Endothelial cell of umbilical vein (primary cell): ENCODE results near the gene DLST. TPM values are rescaled to one million over a fixed set of nuclear protein-coding genes. Genes with fewer than 3 reads are reported as not detected.

Source experiments
- BruUV-seq: library from RNA; stranded (reverse); fragments of 400-500 nt; replicated peaks from 2 replicates; lab custom pipeline; 2021; lab: Mats Ljungman, UMichigan
- CTCF ChIA-PET: fragments of 300-600, 350-600 bp; sonication (Branson Sonifier 250); formaldehyde crosslinking; loops from one replicate; lab custom pipeline; 2021; ENCODE audit warnings: antibody characterized with exemption, inconsistent platforms; lab: Charles Lee
- POLR2A ChIA-PET: fragments of 300-600, 350-600 bp; sonication (Branson Sonifier 250); formaldehyde crosslinking; loops from one replicate; lab custom pipeline; 2021; ENCODE audit warnings: antibody characterized with exemption, inconsistent platforms; lab: Charles Lee
- DNase-seq: peaks from one replicate; pipeline ENCODE4 v3.0.0-alpha.2; 2011; ENCODE audit warnings: low read depth, low spot score
- FAIRE-seq: peaks from 2 replicates; lab custom pipeline; 2011; peaks lifted over from hg19 to GRCh38; lab: Jason Lieb, UNC
- H2AFZ ChIP-seq: 2 replicates; pipeline ENCODE4 v1.6.0; 2012; ENCODE audit warnings: low read depth, low read length, control low read depth, inconsistent platforms
- H3K27ac ChIP-seq: 2 replicates; pipeline ENCODE4 v1.5.1; 2011; ENCODE audit warnings: low read depth, mild to moderate bottlenecking, control low read depth, low read length, moderate library complexity; ENCODE audit not compliant: insufficient read depth
- H3K27me3 ChIP-seq, 2 experiments: 2 replicates each; pipeline versions ENCODE4 v1.6.0 to v1.6.1; 2011; ENCODE audit warnings: low read length in 2 of 2, mixed read lengths in 1 of 2; ENCODE audit not compliant: control insufficient read depth in 2 of 2, insufficient read depth in 2 of 2
- H3K36me3 ChIP-seq, 2 experiments: 2 replicates in 1 of 2; 3 replicates in 1 of 2; pipeline ENCODE4 v1.5.1; 2011; ENCODE audit warnings: low read length in 2 of 2, mild to moderate bottlenecking in 1 of 2, moderate library complexity in 1 of 2; ENCODE audit not compliant: control insufficient read depth in 2 of 2, insufficient read depth in 2 of 2; ENCODE audit errors: extremely low read depth in 1 of 2
- H3K4me1 ChIP-seq: 3 replicates; pipeline ENCODE4 v1.5.1; 2011; ENCODE audit warnings: mild to moderate bottlenecking, low read length; ENCODE audit not compliant: control insufficient read depth, insufficient read depth; ENCODE audit errors: extremely low read depth
- H3K4me2 ChIP-seq: 2 replicates; pipeline ENCODE4 v1.6.1; 2011; ENCODE audit warnings: low read length, control low read depth, mixed read lengths; ENCODE audit not compliant: insufficient read depth
- H3K4me3 ChIP-seq, 3 experiments: fragments of 200-600 bp in 1 of 3; sonication (generic), shearing (Covaris generic) in 1 of 3; replicated peaks in 1 of 3; 2 replicates each; pipeline ENCODE4 v1.5.1; 2011 to 2016; ENCODE audit warnings: control low read depth in 3 of 3, low read length in 3 of 3, mild to moderate bottlenecking in 2 of 3, inconsistent platforms in 1 of 3, low read depth in 1 of 3, moderate library complexity in 1 of 3; ENCODE audit not compliant: insufficient read depth in 1 of 3
- H3K79me2 ChIP-seq: 2 replicates; pipeline ENCODE4 v1.6.0; 2012; ENCODE audit warnings: low read length, inconsistent platforms; ENCODE audit not compliant: control insufficient read depth, insufficient read depth
- H3K9ac ChIP-seq: replicated peaks from 2 replicates; pipeline ENCODE3; 2011; ENCODE audit warnings: low read length, control low read depth; ENCODE audit not compliant: insufficient read depth; ENCODE audit errors: extremely low read depth
- H3K9me1 ChIP-seq: replicated peaks from 3 replicates; pipeline ENCODE4 v1.6.0; 2011; ENCODE audit warnings: mild to moderate bottlenecking, low read length; ENCODE audit not compliant: control insufficient read depth, insufficient read depth; ENCODE audit errors: extremely low read depth
- H3K9me3 ChIP-seq: replicated peaks from 2 replicates; pipeline ENCODE4 v1.5.1; 2012; ENCODE audit warnings: low read length, inconsistent platforms; ENCODE audit not compliant: control insufficient read depth, insufficient read depth
- H4K20me1 ChIP-seq: replicated peaks from 2 replicates; pipeline ENCODE3; 2011; ENCODE audit warnings: mild to moderate bottlenecking, low read length; ENCODE audit not compliant: control insufficient read depth, insufficient read depth; ENCODE audit errors: extremely low read depth
- CTCF ChIP-seq, 2 donors: IDR thresholded peaks; 1 replicate in 1 of 2; 2 replicates in 1 of 2; pipeline ENCODE4 v1.5.1; 2011; ENCODE audit warnings: low read length in 2 of 2, mild to moderate bottlenecking in 2 of 2, moderate library complexity in 2 of 2, control low read depth in 1 of 2, inconsistent platforms in 1 of 2, low read depth in 1 of 2; ENCODE audit not compliant: insufficient read depth in 1 of 2; ENCODE audit errors: extremely low read depth in 1 of 2
- GATA2 ChIP-seq: IDR thresholded peaks from 2 replicates; pipeline ENCODE4 v1.7.0; 2011; ENCODE audit warnings: low read depth, mild to moderate bottlenecking, moderate library complexity, mixed read lengths, low read length; ENCODE audit not compliant: insufficient read length, insufficient read depth
- MYC ChIP-seq: IDR thresholded peaks from one replicate; pipeline ENCODE4 v1.6.1; 2011; ENCODE audit warnings: mild to moderate bottlenecking, low read depth, low read length
- dilution Hi-C: fragments of 300-500 bp; cut with MboI; formaldehyde crosslinking; loops from one replicate; pipeline ENCODE4 v1.15.0; 2019; ENCODE audit warnings: low sequenced_read_pairs; ENCODE audit not compliant: extremely low pct_ligation_motif_present
- intact Hi-C: fragments of 100-400 bp; cut with micrococcal nuclease; formaldehyde crosslinking; loops from one replicate; pipeline ENCODE4 v1.10.0; 2022
- polyA plus RNA-seq, 4 experiments: library from polyadenylated mRNA; depleted of rRNA in 3 of 4; stranded (reverse) in 3 of 4; unstranded in 1 of 4; fragments of >200 nt; gene quantifications; 2 replicates each; pipeline versions ENCODE4 v1.2.1 to v1.2.3, GENCODE V29; 2011 to 2012; ENCODE audit warnings: missing spikeins in 1 of 4
- total RNA-seq: library from RNA; stranded (reverse); gene quantifications from 2 replicates; pipeline ENCODE4 v1.2.3, GENCODE V29; 2021

DLST gene
- total and polyA plus RNA-seq, 2 donors (not counting 3 experiments of a cell fraction or from before 2014, with no cell fraction given): 98.4 to 110 TPM

GRCh38 chr14:74888164-74889158 lies 6.7 kb downstream of the DLST start:
- Histone ChIP-seq H3K4me3 (no peak overlapping the region), H3K27ac (no peak overlapping the region), H4K20me1 (peaks cover 6% of the 10 kb centered on the region), H3K27me3 (no peaks in the 10 kb centered on the region), H3K4me2 (no peak overlapping the region), H3K4me1 (peaks cover 18% of the 10 kb centered on the region), H3K9me1 (peaks cover 3% of the 10 kb centered on the region), H2AFZ (no peak overlapping the region), H3K36me3 (peaks cover 21 to 23% of the 10 kb centered on the region in 2 experiments), H3K79me2 (peaks cover 59% of the 10 kb centered on the region), H3K9me3 (no peaks in the 10 kb centered on the region), H3K9ac (no peak overlapping the region)
- no peak for TF ChIP-seq MYC
- no peak for TF ChIP-seq GATA2
- no peak for TF ChIP-seq CTCF (IDR thresholded peaks at IDR 0.05; ENCODE audit: extremely low read depth in 1 of 2, insufficient read depth in 1 of 2, low read depth in 1 of 2, low read length in 2 of 2)
- DNase-seq (no peak), FAIRE-seq (peak; percentile 21)
- CTCF ChIA-PET: interaction anchor here (1.6 to 2.8 kb wide), 2 partner anchors 17 to 28 kb away, joined by 9 to 14 read pairs; no protein-coding TSS in a partner anchor
- BruUV-seq: no TSS peak
- POLR2A ChIA-PET: no interaction called here
- dilution Hi-C loops (no loop called here), intact Hi-C loops (no loop called here)
